Thyroid gland (tissue), 4 donors: ENCODE measurements around the gene TRIM67. TPM values are rescaled to one million over a fixed set of nuclear protein-coding genes. Genes with fewer than 3 reads are reported as not detected.

Experiments
- DNase-seq, 2 donors: peaks; one replicate each; pipeline ENCODE4 v3.0.0-alpha.2; 2019
- H3K27ac ChIP-seq, 3 donors: fragments of 200-600 bp; sonication (generic); 1 replicate in 2 of 3; 2 replicates in 1 of 3; pipeline ENCODE4 v1.5.1; 2016 to 2019; ENCODE audit warnings: mild to moderate bottlenecking in 1 of 3, moderate library complexity in 1 of 3
- H3K27me3 ChIP-seq: fragments of 200-600 bp; sonication (generic); one replicate; pipeline ENCODE4 v1.5.1; 2019
- H3K36me3 ChIP-seq, 2 donors: fragments of 200-600 bp; sonication (generic); one replicate each; pipeline ENCODE4 v1.5.1; 2016 to 2019
- H3K4me1 ChIP-seq, 2 donors: fragments of 200-600 bp; sonication (generic); one replicate each; pipeline ENCODE4 v1.5.1; 2017 to 2019
- H3K4me3 ChIP-seq, 3 donors: fragments of 200-600 bp; sonication (generic); replicated peaks in 1 of 3; 1 replicate in 2 of 3; 2 replicates in 1 of 3; pipeline ENCODE4 v1.5.1; 2016; ENCODE audit warnings: mild to moderate bottlenecking in 1 of 3
- H3K9me3 ChIP-seq: fragments of 200-600 bp; sonication (generic); one replicate; pipeline ENCODE4 v1.5.1; 2017
- POLR2A ChIP-seq, 2 donors: fragments of 450-650 bp; IDR thresholded peaks; one replicate each; pipeline ENCODE4 v1.6.1; 2017; ENCODE audit warnings: antibody characterized with exemption in 2 of 2, mild to moderate bottlenecking in 2 of 2, moderate library complexity in 1 of 2
- WGBS, 2 donors: methylation state at CpG; one replicate each; pipeline ENCODE4 v1.1.5; 2017; 5-methylcytosine and 5-hydroxymethylcytosine counted together
- intact Hi-C: fragments of 100-400 bp; cut with DNase I; formaldehyde crosslinking; loops from one replicate; pipeline ENCODE4 v1.15.1; 2023
- total RNA-seq, 4 donors: library from RNA; depleted of rRNA; stranded (reverse); fragments of >200 nt; gene quantifications; one replicate each; pipeline ENCODE4 v1.2.3, GENCODE V29; 2016
- TF ChIP-seq, protein P1 (sequence below), 6 experiments: fragments of 200-600 bp in 3 of 6; fragments of 450-650 bp in 3 of 6; sonication (generic) in 3 of 6; IDR thresholded peaks; one replicate each; pipeline ENCODE4 v1.5.1; 2016 to 2019; ENCODE audit warnings: antibody characterized with exemption in 6 of 6, mild to moderate bottlenecking in 2 of 6, inconsistent platforms in 1 of 6, moderate library complexity in 1 of 6

Gene TRIM67
- total RNA-seq, 4 donors from 2014 or later = not detected

DNA sequence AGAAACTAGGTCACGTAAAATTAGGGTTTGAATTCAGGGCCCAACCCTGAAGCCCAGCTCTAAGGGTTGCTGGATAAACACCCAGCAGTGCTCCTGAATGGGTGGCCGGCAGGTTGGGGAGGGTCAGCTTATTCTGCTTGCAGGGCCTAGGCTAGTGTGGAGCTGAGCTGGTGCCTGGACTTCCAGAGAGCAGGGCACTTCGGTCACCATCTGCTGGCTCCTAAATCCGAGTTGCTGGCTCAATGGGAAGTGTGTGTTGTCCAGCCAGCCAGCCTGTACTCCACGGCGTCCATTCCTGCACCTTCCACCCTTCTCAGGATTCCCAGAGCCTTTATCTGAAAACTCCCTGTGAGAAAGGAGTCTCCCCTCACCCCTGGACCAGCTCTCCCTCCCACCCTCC lies 23.0 kb downstream of the TRIM67 start:
- no peaks in the 10 kb centered on the region for H3K27me3 ChIP-seq
- no peak overlapping the region for H3K4me3 ChIP-seq
- no peaks in the 10 kb centered on the region for H3K9me3 ChIP-seq
- H3K27ac ChIP-seq = no peak overlapping the region
- WGBS, 2 donors = 88 to 90% methylated on average over 3 to 6 of the region's 6 CpGs
- no peaks in the 10 kb centered on the region for H3K4me1 ChIP-seq
- intact Hi-C loops = no loop called here
- TF ChIP-seq, protein P1, sequence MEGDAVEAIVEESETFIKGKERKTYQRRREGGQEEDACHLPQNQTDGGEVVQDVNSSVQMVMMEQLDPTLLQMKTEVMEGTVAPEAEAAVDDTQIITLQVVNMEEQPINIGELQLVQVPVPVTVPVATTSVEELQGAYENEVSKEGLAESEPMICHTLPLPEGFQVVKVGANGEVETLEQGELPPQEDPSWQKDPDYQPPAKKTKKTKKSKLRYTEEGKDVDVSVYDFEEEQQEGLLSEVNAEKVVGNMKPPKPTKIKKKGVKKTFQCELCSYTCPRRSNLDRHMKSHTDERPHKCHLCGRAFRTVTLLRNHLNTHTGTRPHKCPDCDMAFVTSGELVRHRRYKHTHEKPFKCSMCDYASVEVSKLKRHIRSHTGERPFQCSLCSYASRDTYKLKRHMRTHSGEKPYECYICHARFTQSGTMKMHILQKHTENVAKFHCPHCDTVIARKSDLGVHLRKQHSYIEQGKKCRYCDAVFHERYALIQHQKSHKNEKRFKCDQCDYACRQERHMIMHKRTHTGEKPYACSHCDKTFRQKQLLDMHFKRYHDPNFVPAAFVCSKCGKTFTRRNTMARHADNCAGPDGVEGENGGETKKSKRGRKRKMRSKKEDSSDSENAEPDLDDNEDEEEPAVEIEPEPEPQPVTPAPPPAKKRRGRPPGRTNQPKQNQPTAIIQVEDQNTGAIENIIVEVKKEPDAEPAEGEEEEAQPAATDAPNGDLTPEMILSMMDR (IDR thresholded peaks at IDR 0.05) = no peak
- TF ChIP-seq POLR2A (IDR thresholded peaks at IDR 0.05) = no peak
- no peaks in the 10 kb centered on the region for H3K36me3 ChIP-seq
- DNase-seq = no peak

DNA sequence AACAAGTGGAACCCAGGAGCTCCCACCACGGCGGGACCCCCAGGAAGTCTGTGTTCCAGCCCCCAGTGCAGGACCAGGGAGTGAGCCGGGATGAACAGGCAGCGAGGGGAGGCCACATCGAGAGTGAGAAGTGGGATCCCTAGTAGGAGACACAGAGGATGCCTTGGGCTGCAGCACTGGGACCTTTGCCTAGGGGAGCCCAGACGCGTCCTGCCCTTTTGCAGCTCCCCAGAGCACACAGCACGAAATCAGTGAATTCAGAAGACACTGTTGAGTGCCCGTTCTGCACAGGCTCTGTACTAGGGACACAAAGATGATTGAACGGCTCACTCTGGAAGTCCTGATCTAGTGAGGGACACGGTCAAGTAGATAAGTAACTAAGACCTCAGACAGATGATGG lies 23.5 kb downstream of the TRIM67 start:
- intact Hi-C loops = no loop called here
- Histone ChIP-seq H3K27ac (no peak overlapping the region), H3K9me3 (no peaks in the 10 kb centered on the region), H3K36me3 (no peaks in the 10 kb centered on the region), H3K4me1 (no peaks in the 10 kb centered on the region), H3K4me3 (no peak overlapping the region), H3K27me3 (no peaks in the 10 kb centered on the region)
- 87 to 91% methylated on average over 11 of the region's 11 CpGs for WGBS, 2 donors
- no peak for DNase-seq
- TF ChIP-seq, protein P1 (IDR thresholded peaks at IDR 0.05) = no peak
- TF ChIP-seq POLR2A (IDR thresholded peaks at IDR 0.05) = no peak

DNA sequence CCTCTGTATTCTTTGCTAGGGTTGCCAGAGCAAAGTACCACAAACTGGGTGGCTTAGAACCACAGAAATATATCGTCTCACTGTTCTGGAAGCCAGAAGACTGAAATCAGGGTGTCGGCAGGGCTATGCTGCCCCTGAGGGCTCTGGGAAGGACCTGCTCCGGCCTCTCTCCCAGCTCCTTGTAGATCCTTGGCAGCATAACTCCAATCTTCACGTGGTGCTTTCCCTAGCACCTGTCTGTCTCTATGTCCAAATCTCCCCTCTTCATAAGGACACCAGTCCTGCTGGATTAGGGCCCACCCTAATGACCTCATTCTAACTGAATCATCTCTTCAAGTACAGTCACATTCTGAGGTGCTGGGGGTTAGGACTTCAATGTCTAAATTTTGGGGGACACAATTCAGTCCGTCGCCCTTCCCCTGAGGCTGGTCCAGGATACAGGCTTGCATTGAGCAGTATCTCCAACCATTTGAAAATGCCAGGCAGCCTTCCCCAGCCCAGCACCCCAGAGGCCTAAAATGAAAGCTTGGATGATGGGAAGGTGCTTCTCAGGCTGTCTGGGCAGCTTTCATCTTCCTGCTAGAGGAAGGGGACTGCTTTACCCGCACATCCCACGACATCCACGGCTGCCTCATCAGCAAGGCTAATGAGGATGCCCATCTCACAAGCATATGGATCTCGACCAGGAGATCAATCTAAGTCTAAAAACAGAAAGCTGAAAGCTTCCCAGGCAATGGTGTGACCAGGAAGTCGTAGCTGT lies 24.7 kb downstream of the TRIM67 start:
- Histone ChIP-seq H3K36me3 (no peaks in the 10 kb centered on the region), H3K4me3 (no peak overlapping the region), H3K4me1 (no peaks in the 10 kb centered on the region), H3K27ac (no peak overlapping the region), H3K9me3 (no peaks in the 10 kb centered on the region), H3K27me3 (no peaks in the 10 kb centered on the region)
- WGBS, 2 donors = 82 to 83% methylated on average over 11 of the region's 11 CpGs
- intact Hi-C loops = no loop called here
- TF ChIP-seq, protein P1 (IDR thresholded peaks at IDR 0.05) = no peak
- no peak for TF ChIP-seq POLR2A (IDR thresholded peaks at IDR 0.05)
- DNase-seq = no peak

DNA sequence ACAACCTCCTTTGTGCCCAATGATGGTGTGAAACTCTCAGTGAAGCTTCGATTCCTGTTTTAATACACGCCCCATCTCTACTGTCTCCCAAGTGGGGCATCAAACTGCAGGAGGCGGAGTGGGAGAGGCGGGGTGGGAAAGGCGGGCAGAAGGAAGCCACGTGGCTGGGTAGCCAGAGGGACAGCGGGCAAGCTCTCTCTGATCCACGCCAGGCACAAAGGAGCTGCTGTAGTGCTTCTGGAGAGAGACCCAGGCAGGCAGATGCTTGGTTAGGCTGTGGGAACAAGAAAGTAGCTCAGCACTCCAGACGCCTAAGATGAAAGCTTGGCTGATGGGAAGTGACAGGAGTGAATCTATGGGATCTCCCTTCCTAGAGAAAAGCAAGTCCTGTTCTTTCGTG lies 25.7 kb downstream of the TRIM67 start:
- Histone ChIP-seq H3K9me3 (no peaks in the 10 kb centered on the region), H3K36me3 (no peaks in the 10 kb centered on the region), H3K4me3 (no peak overlapping the region), H3K4me1 (peaks cover 4 to 6% of the 10 kb centered on the region in 2 donors), H3K27ac (no peak overlapping the region), H3K27me3 (no peaks in the 10 kb centered on the region)
- no peak for DNase-seq
- WGBS, 2 donors = 48 to 52% methylated on average over 10 of the region's 10 CpGs
- intact Hi-C loops = no loop called here
- TF ChIP-seq, protein P1 (IDR thresholded peaks at IDR 0.05) = no peak
- TF ChIP-seq POLR2A (IDR thresholded peaks at IDR 0.05) = no peak

DNA sequence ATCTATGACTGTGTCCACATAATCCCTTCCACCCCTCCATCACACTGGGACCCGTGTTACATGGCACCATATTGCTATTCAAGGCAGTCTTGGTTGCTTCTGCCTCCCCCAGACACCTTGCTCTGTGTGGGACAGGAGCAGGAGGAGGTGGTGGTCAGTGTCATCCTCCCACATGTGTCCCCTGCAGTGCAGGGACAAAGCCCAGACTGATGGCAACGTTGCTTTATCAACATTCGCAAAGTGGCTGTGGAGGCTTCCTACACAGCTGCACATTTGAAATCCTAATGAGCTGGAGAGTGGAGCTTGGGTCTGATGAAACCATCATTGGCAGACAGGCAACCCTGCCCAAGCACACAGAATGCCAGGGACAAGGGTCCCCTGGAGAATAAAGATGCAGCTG lies 26.2 kb downstream of the TRIM67 start:
- Histone ChIP-seq H3K27me3 (no peaks in the 10 kb centered on the region), H3K36me3 (no peaks in the 10 kb centered on the region), H3K4me1 (peaks cover 4 to 11% of the 10 kb centered on the region in 2 donors), H3K4me3 (no peak overlapping the region), H3K27ac (no peak overlapping the region), H3K9me3 (no peaks in the 10 kb centered on the region)
- TF ChIP-seq POLR2A (IDR thresholded peaks at IDR 0.05) = no peak
- no peak for DNase-seq
- intact Hi-C loops = no loop called here
- 42 to 62% methylated on average over 2 to 3 of the region's 3 CpGs for WGBS, 2 donors
